Mononuclear cell (primary cell): ENCODE data around the gene CDC34. TPM values are rescaled to one million over a fixed set of nuclear protein-coding genes. Genes with fewer than 3 reads are reported as not detected.

Experiments
- H3K27me3 ChIP-seq: 2 replicates; pipeline ENCODE4 v1.6.0; 2011; ENCODE audit warnings: low read length, control low read depth; ENCODE audit not compliant: insufficient read depth
- H3K4me1 ChIP-seq: 2 replicates; pipeline ENCODE4 v1.5.1; 2011; ENCODE audit warnings: mild to moderate bottlenecking, low read length, control low read depth; ENCODE audit not compliant: insufficient read depth
- H3K4me3 ChIP-seq: 2 replicates; pipeline ENCODE4 v1.5.1; 2011; ENCODE audit warnings: mild to moderate bottlenecking, low read length, moderate library complexity
- H3K9me3 ChIP-seq: 2 replicates; pipeline ENCODE4 v1.5.1; 2011; ENCODE audit warnings: low read depth, mild to moderate bottlenecking, control low read depth, low read length
- total RNA-seq: library from RNA; depleted of rRNA; stranded (reverse); fragments of >200 nt; gene quantifications from one replicate; pipeline ENCODE4 v1.2.3, GENCODE V29; 2012

Gene CDC34
- total RNA-seq, 1 donor = 20.5 TPM

DNA sequence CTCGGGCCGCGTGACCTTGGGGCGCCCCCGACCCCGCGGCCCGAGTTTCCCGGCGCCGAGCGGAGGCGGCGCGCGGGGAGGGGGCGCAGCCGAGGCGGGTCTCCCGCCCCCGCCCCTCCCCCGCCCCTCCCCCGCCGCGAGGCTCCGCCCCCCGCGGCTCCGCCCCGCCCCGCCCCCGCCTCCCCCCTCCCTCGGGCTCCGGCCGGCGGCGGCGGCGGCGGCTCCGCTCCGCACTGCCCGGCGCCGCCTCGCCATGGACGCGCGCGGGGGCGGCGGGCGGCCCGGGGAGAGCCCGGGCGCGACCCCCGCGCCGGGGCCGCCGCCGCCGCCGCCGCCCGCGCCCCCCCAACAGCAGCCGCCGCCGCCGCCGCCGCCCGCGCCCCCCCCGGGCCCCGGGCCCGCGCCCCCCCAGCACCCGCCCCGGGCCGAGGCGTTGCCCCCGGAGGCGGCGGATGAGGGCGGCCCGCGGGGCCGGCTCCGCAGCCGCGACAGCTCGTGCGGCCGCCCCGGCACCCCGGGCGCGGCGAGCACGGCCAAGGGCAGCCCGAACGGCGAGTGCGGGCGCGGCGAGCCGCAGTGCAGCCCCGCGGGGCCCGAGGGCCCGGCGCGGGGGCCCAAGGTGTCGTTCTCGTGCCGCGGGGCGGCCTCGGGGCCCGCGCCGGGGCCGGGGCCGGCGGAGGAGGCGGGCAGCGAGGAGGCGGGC is 58.3 kb downstream of the CDC34 start, which contains the start of gene HCN2:
Gene HCN2 (plus strand): TSS at position 189 of the 703 bp plus-strand sequence. CDS start 65 bp downstream, at position 254.
- no peaks in the 10 kb centered on the region for H3K9me3 ChIP-seq
- H3K27me3 ChIP-seq = peaks cover 24% of the 10 kb centered on the region
- peaks cover 16% of the 10 kb centered on the region for H3K4me1 ChIP-seq
- no peak within 1 kb of the TSS for H3K4me3 ChIP-seq

DNA sequence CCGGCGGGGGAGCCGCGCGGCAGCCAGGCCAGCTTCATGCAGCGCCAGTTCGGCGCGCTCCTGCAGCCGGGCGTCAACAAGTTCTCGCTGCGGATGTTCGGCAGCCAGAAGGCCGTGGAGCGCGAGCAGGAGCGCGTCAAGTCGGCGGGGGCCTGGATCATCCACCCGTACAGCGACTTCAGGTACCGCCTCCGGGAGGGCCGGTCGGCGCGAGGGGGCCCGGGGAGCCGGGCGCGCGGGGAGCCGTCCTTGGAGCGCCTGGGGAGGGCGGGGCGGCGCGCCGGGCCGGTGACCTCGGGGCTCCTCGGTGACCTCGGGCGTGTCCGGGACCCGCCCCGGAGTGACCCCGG is 58.8 kb downstream of the CDC34 start:
- H3K4me3 ChIP-seq = no peak overlapping the region
- peaks cover 24% of the 10 kb centered on the region for H3K27me3 ChIP-seq
- no peaks in the 10 kb centered on the region for H3K9me3 ChIP-seq
- peaks cover 16% of the 10 kb centered on the region for H3K4me1 ChIP-seq

DNA sequence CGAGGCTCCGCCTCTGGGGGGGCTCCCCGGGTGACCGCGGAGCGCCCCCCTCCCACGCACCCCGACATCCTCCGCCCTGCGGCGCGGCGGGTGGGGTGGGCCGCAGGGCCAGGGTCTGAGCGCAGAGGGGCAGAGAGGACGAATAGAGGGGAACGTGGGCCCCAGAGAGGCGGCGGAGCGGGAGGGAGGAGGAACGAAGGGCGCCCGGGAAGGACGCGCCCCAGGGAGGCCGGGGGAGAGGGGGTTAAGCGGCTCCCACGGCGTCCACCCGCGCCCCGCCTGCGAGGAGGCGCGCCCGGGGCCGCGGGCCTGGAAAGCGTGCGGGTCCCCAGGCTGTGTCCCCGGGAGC is 59.2 kb downstream of the CDC34 start:
- H3K9me3 ChIP-seq = no peaks in the 10 kb centered on the region
- H3K4me1 ChIP-seq = peaks cover 16% of the 10 kb centered on the region
- peaks cover 24% of the 10 kb centered on the region for H3K27me3 ChIP-seq
- no peak overlapping the region for H3K4me3 ChIP-seq

DNA sequence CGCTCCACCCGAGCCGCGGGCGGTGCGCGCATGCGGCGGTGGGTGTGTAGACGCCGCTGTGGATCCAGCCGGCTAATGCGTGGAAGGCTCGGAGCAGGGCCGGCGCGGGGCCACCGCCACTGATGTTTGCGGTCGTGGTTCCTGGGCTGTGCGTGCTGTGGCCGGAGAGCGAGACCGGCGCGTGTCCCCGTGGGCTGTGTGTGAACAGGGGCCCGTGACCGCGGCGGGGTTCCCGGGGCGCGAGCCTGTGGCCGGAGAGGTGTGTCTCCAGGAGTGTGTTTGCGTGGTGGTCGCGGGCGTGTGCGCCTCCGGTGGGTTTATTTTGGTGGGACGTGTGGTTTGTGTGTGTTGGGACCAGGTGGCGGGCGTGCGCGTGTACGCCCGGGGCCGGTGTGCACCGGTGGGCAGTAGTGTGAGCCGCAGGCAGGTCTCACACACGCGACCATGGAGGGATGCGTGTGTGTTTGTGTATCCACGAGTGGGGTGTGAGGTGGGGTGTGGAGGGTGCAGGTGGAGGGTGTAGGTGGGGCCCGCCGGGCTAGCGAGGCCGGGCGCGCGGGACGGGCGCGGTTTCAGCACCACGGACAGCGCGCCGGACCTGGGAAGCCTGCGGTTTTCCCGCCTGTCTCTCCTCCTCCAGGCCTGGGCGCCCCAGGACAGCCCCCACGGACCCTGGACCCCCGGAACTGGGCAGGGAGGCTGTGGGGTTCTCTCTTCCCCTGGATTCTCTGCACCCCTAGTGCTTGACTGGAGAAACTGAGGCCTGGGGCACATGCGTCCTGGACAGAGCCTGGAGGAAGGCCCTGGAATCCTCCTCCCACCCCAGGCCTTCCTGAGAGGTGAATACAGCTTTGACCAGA is 59.8 kb downstream of the CDC34 start:
- H3K4me3 ChIP-seq = no peak overlapping the region
- no peaks in the 10 kb centered on the region for H3K9me3 ChIP-seq
- peaks cover 16% of the 10 kb centered on the region for H3K4me1 ChIP-seq
- H3K27me3 ChIP-seq = peaks cover 24% of the 10 kb centered on the region

Other genes starting within 250 kb of the CDC34 start
- gene PLPP2, start 240.4 kb upstream of the CDC34 start, total RNA-seq = under 0.01 TPM
- 4.3 TPM for gene MIER2, start 187.0 kb upstream of the CDC34 start, total RNA-seq
- gene C2CD4C, start 122.6 kb upstream of the CDC34 start, total RNA-seq = not detected
- 0.42 TPM for gene SHC2, start 70.7 kb upstream of the CDC34 start, total RNA-seq
- gene MADCAM1, start 35.3 kb upstream of the CDC34 start, total RNA-seq = not detected
- 29.6 TPM for gene TPGS1, start 24.3 kb upstream of the CDC34 start, total RNA-seq
- 63.7 TPM for gene GZMM, start 12.3 kb downstream of the CDC34 start, total RNA-seq
- 94.2 TPM for gene BSG, start 40.8 kb downstream of the CDC34 start, total RNA-seq
- 0.21 TPM for gene HCN2, start 58.1 kb downstream of the CDC34 start, total RNA-seq
- 16.8 TPM for gene POLRMT, start 101.8 kb downstream of the CDC34 start, total RNA-seq
- 0.10 TPM for gene FGF22, start 108.1 kb downstream of the CDC34 start, total RNA-seq
- gene RNF126, start 131.5 kb downstream of the CDC34 start, total RNA-seq = 80.6 TPM
- gene FSTL3, start 144.6 kb downstream of the CDC34 start, total RNA-seq = 0.73 TPM
- gene PRSS57, start 163.7 kb downstream of the CDC34 start, total RNA-seq = 5.4 TPM
- gene PALM, start 177.2 kb downstream of the CDC34 start, total RNA-seq = not detected
- gene MISP, start 219.4 kb downstream of the CDC34 start, total RNA-seq = not detected